ENCODE results near the gene LCP2. TPM values are rescaled to one million over a fixed set of nuclear protein-coding genes. Genes with fewer than 3 reads are reported as not detected.

Gene LCP2
- total RNA-seq, 1 donor from 2014 or later: not detected

GRCh38 chr5:170336065-170336464, 38.5 kb upstream of the LCP2 start:
- H3K36me3 Mint-ChIP-seq: no peaks in the 10 kb centered on the region
- peaks cover 47% of the 10 kb centered on the region for H3K4me1 Mint-ChIP-seq (ENCODE audit: unreplicated experiment)
- no peak for TF ChIP-seq CTCF (conservative IDR thresholded peaks at IDR 0.05)
- no peak for DNase-seq (ENCODE audit: extremely low spot score, unreplicated experiment)
- H3K9me3 Mint-ChIP-seq: no peaks in the 10 kb centered on the region
- no peak overlapping the region for H3K27ac Mint-ChIP-seq
- peaks cover 25% of the 10 kb centered on the region for H3K27me3 Mint-ChIP-seq
- H3K4me3 Mint-ChIP-seq: no peak overlapping the region

- Mint-ChIP-seq H3K27me3 (peaks cover 27% of the 10 kb centered on the region), H3K27ac (no peak overlapping the region), H3K4me1 (ENCODE audit: unreplicated experiment) (peaks cover 46% of the 10 kb centered on the region), H3K36me3 (no peaks in the 10 kb centered on the region), H3K9me3 (no peaks in the 10 kb centered on the region), H3K4me3 (no peak overlapping the region)
- TF ChIP-seq CTCF (conservative IDR thresholded peaks at IDR 0.05): no peak
- no peak for DNase-seq (ENCODE audit: extremely low spot score, unreplicated experiment)
Measured at GRCh38 chr5:170334626-170335025, 37.0 kb upstream of the LCP2 start.

GRCh38 chr5:170333161-170333910, 35.8 kb upstream of the LCP2 start:
- no peak for DNase-seq (ENCODE audit: extremely low spot score, unreplicated experiment)
- H3K4me1 Mint-ChIP-seq (ENCODE audit: unreplicated experiment): peaks cover 41% of the 10 kb centered on the region
- TF ChIP-seq CTCF (conservative IDR thresholded peaks at IDR 0.05): no peak
- H3K27ac Mint-ChIP-seq: no peak overlapping the region
- H3K27me3 Mint-ChIP-seq: peaks cover 27% of the 10 kb centered on the region
- no peaks in the 10 kb centered on the region for H3K9me3 Mint-ChIP-seq
- H3K36me3 Mint-ChIP-seq: no peaks in the 10 kb centered on the region
- peak overlapping the region; percentile 18 for H3K4me3 Mint-ChIP-seq

GRCh38 chr5:170332058-170332457, 34.5 kb upstream of the LCP2 start:
- Mint-ChIP-seq H3K4me3 (no peak overlapping the region), H3K27ac (no peak overlapping the region), H3K27me3 (peaks cover 21% of the 10 kb centered on the region), H3K9me3 (no peaks in the 10 kb centered on the region), H3K36me3 (no peaks in the 10 kb centered on the region), H3K4me1 (ENCODE audit: unreplicated experiment) (peaks cover 32% of the 10 kb centered on the region)
- no peak for DNase-seq (ENCODE audit: extremely low spot score, unreplicated experiment)
- no peak for TF ChIP-seq CTCF (conservative IDR thresholded peaks at IDR 0.05)

- Mint-ChIP-seq H3K27ac (no peak overlapping the region), H3K36me3 (no peaks in the 10 kb centered on the region)
Measured at GRCh38 chr5:170330568-170331054, 33.0 kb upstream of the LCP2 start.

More at GRCh38 chr5:170330568-170331054, 33.0 kb upstream of the LCP2 start:
- H3K4me3 Mint-ChIP-seq: no peak overlapping the region
- TF ChIP-seq CTCF (conservative IDR thresholded peaks at IDR 0.05): no peak
- H3K4me1 Mint-ChIP-seq (ENCODE audit: unreplicated experiment): peaks cover 29% of the 10 kb centered on the region
- no peak for DNase-seq (ENCODE audit: extremely low spot score, unreplicated experiment)
- H3K9me3 Mint-ChIP-seq: no peaks in the 10 kb centered on the region
- peaks cover 15% of the 10 kb centered on the region for H3K27me3 Mint-ChIP-seq

All from type B pancreatic cell (in vitro differentiated cells).